Common myeloid progenitor, CD34-positive (primary cell): ENCODE data around the gene CARD9.

Source experiments
- CTCF ChIA-PET: fragments of 350-600 bp; sonication (Branson Sonifier 250); formaldehyde crosslinking; loops from one replicate; lab custom pipeline; 2021; ENCODE audit warnings: antibody characterized with exemption; lab: Charles Lee
- POLR2A ChIA-PET: fragments of 350-600 bp; sonication (Branson Sonifier 250); formaldehyde crosslinking; loops from one replicate; lab custom pipeline; 2021; ENCODE audit warnings: antibody characterized with exemption; lab: Charles Lee
- DNase-seq, 3 donors: peaks; one replicate each; pipeline versions ENCODE4 v3.0.0 to v3.0.0-alpha.2; 2013
- H3K27ac ChIP-seq, 2 experiments: 1 replicate in 1 of 2; 2 replicates in 1 of 2; pipeline ENCODE4 v1.7.0; 2013; ENCODE audit warnings: inconsistent platforms in 2 of 2, low read length in 2 of 2, mild to moderate bottlenecking in 2 of 2, low read depth in 1 of 2, moderate library complexity in 1 of 2; ENCODE audit not compliant: severe bottlenecking in 2 of 2, insufficient read depth in 1 of 2, poor library complexity in 1 of 2
- H3K27me3 ChIP-seq, 5 experiments: replicated peaks in 2 of 5; 1 replicate in 3 of 5; 2 replicates in 2 of 5; pipeline versions ENCODE4 v1.6.1 to v1.7.0; 2013; ENCODE audit warnings: low read length in 4 of 5, mild to moderate bottlenecking in 2 of 5, moderate library complexity in 2 of 5, inconsistent platforms in 1 of 5; ENCODE audit not compliant: insufficient read depth in 5 of 5, control insufficient read depth in 4 of 5
- H3K36me3 ChIP-seq, 4 experiments: 1 replicate in 2 of 4; 2 replicates in 2 of 4; pipeline versions ENCODE4 v1.6.1 to v1.7.0; 2013; ENCODE audit warnings: low read length in 3 of 4, control low read depth in 1 of 4, mild to moderate bottlenecking in 1 of 4; ENCODE audit not compliant: control insufficient read depth in 4 of 4, insufficient read depth in 4 of 4
- H3K4me1 ChIP-seq, 4 experiments: 1 replicate in 3 of 4; 2 replicates in 1 of 4; pipeline versions ENCODE4 v1.6.1 to v1.7.1; 2013; ENCODE audit warnings: low read length in 3 of 4, mild to moderate bottlenecking in 3 of 4, control low read depth in 1 of 4, inconsistent platforms in 1 of 4, moderate library complexity in 1 of 4; ENCODE audit not compliant: control insufficient read depth in 4 of 4, insufficient read depth in 4 of 4; ENCODE audit errors: control extremely low read depth in 1 of 4
- H3K4me3 ChIP-seq, 7 experiments: 1 replicate in 4 of 7; 2 replicates in 3 of 7; pipeline versions ENCODE4 v1.5.1 to v1.7.0; 2013; ENCODE audit warnings: mild to moderate bottlenecking in 7 of 7, low read length in 6 of 7, moderate library complexity in 6 of 7, inconsistent platforms in 2 of 7, low read depth in 2 of 7, control low read depth in 1 of 7; ENCODE audit not compliant: insufficient read depth in 4 of 7, control insufficient read depth in 1 of 7; ENCODE audit errors: extremely low read depth in 1 of 7
- H3K9me3 ChIP-seq, 5 experiments: 1 replicate in 4 of 5; 2 replicates in 1 of 5; pipeline versions ENCODE4 v1.6.1 to v1.7.1; 2013; ENCODE audit warnings: low read length in 4 of 5, mild to moderate bottlenecking in 2 of 5, inconsistent platforms in 1 of 5, low read depth in 1 of 5, moderate library complexity in 1 of 5; ENCODE audit not compliant: control insufficient read depth in 4 of 5, insufficient read depth in 2 of 5; ENCODE audit errors: control extremely low read depth in 1 of 5
- WGBS: methylation state at CpG from one replicate; pipeline ENCODE4 v1.1.5; 2013; ENCODE audit not compliant: insufficient coverage; 5-methylcytosine and 5-hydroxymethylcytosine counted together

The CARD9 gene

DNA sequence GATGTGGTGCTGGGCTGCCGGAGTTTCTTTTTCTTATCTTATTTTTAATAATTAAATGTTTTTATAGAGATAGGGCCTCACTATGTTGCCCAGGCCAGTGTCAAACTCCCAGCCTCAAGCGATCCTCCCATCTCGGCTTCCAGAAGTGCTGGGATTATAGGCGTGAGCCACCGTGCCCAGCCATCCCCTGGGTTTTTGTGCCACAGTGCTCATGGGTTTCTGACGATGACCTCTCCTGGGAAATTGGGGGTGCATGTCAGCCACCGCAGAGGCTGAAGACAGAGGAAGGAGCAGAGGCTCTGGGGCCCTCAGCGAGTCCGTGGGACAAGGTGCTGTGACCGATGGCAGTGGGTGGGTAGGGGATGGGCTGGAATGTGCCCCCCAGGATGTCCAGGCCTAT is 31.7 kb downstream of the CARD9 start:
- no peak for DNase-seq
- Histone ChIP-seq H3K27ac (no peak overlapping the region), H3K27me3 (no peaks in the 10 kb centered on the region), H3K4me3 (no peak overlapping the region), H3K4me1 (peaks cover 0 to 12% (median 8%) of the 10 kb centered on the region in 4 experiments), H3K36me3 (peaks cover 5 to 56% (median 32%) of the 10 kb centered on the region in 4 experiments), H3K9me3 (no peaks in the 10 kb centered on the region)
- CTCF ChIA-PET: interaction anchor here (1.1 to 1.3 kb wide), 3 partner anchors 8 to 19 kb away, joined by 3 to 4 read pairs (median 3); no protein-coding TSS in a partner anchor
- POLR2A ChIA-PET: interaction anchor here (1.0 kb wide), 1 partner anchor 14 kb away, joined by 3 read pairs; the partner anchor contains the start of gene GPSM1
- WGBS: 94% methylated on average over 9 of the region's 10 CpGs

DNA sequence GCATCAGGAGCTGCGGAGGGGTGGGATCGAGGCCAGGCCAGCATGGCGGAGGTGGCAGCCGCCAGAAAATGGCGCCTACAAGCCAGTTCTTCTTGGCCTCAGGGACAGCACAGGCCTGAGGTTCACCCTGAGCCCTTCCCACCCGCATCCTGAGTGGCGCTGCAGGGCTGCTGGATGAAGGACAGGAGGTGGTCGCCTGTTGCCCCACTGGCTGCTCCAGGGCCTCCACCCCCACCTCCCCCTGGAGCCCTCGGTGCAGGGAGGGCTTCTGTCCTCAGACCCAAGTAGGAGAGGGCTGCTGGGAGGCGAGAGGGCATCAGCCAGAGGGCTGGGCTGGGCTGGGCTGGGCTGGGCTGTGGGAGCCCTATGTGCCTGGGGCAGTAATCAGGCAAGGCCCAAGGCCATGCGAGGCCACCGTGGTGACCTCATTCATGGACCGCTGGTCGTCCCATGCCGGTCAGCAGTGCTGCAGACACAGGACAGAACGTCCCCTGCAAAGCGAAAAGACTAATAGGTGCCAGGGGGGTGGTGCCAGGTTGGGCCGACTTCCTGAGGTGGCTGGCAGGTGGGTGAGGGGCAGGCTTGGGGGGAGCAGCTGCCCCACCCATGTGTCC is 32.3 kb downstream of the CARD9 start:
- Histone ChIP-seq H3K4me3 (no peak overlapping the region), H3K36me3 (peaks cover 5 to 62% (median 37%) of the 10 kb centered on the region in 4 experiments), H3K4me1 (peaks cover 0 to 12% (median 8%) of the 10 kb centered on the region in 4 experiments)

DNA sequence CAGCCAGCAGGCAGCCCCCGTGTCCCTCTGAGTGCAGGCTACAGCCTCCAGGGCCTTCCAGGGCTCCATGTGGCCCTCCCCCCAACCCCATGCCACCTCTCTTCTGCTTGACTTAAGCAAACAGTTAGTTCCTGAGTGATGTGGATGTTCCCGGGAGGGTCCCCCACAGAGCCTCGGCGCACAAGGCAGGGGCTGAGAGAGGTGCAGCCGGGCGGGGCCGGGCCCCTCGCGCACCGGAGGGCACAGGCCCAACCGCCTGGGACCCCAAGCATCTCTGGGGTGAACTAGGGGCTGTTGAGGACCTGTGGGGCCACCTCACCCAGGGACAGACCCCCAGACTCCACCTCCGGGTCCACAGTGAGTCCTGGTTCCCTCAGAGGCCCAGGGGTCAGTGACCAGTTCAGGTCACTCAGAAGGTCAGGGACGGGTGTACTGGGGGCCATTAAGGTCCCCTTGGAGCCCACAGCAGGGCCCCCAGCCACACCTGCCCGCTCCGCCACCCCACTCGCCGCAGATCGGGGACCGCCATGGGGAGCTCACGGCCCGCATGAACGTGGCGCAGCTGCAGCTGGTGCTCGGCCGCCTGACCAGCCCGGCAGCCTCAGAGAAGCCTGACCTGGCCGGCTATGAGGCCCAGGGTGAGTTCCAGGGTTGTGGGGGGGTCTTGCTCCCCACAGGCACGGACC is 33.0 kb downstream of the CARD9 start:
- Histone ChIP-seq H3K9me3 (no peaks in the 10 kb centered on the region), H3K27me3 (no peaks in the 10 kb centered on the region), H3K4me3 (no peak overlapping the region), H3K36me3 (peaks cover 5 to 68% (median 39%) of the 10 kb centered on the region in 4 experiments), H3K4me1 (peaks cover 0 to 12% (median 8%) of the 10 kb centered on the region in 4 experiments), H3K27ac (no peak overlapping the region)
- 98% methylated on average over 23 of the region's 28 CpGs for WGBS
- ChIA-PET POLR2A (no interaction called here), CTCF (interaction anchor here (1.1 to 1.9 kb wide), 5 partner anchors 13 to 27 kb away, joined by 4 to 9 read pairs (median 6); partner anchors contain the start of gene DNLZ)
- DNase-seq: no peak

More for the DNA sequence above, 32.3 kb downstream of the CARD9 start:
- no peak for DNase-seq
- 96% methylated on average over 12 of the region's 18 CpGs for WGBS
- Histone ChIP-seq H3K27ac (no peak overlapping the region), H3K9me3 (no peaks in the 10 kb centered on the region), H3K27me3 (no peaks in the 10 kb centered on the region)
- ChIA-PET POLR2A (no interaction called here), CTCF (interaction anchor here (1.1 to 1.9 kb wide), 2 partner anchors 15 to 28 kb away, joined by 3 to 9 read pairs; no protein-coding TSS in a partner anchor)

DNA sequence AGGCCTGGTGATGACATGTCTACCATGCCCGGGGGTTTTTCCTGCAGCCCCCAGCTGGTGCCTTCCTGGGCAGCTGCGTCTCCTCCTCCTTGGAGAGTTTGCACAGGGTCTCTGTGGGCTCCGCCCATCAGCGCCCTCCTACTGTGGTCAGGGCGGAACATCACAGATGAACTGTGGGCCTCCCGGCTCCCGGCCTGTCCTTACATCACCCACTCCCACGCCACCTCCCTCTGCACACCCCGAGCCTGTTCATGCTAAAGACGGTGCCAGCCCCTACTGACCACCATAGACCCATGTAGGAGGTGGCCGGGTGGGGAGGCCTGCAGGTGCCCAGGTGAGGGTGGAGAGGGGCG is 33.5 kb downstream of the CARD9 start:
- Histone ChIP-seq H3K4me3 (no peak overlapping the region), H3K27ac (no peak overlapping the region), H3K27me3 (no peaks in the 10 kb centered on the region), H3K36me3 (peaks cover 5 to 72% (median 41%) of the 10 kb centered on the region in 4 experiments), H3K9me3 (no peaks in the 10 kb centered on the region), H3K4me1 (peaks cover 0 to 12% (median 8%) of the 10 kb centered on the region in 4 experiments)
- no peak for DNase-seq
- CTCF ChIA-PET: interaction anchor here (1.1 to 1.9 kb wide), 5 partner anchors 12 to 27 kb away, joined by 4 to 9 read pairs (median 6); partner anchors contain the start of gene DNLZ
- POLR2A ChIA-PET: no interaction called here
- 98% methylated on average over 6 of the region's 12 CpGs for WGBS

DNA sequence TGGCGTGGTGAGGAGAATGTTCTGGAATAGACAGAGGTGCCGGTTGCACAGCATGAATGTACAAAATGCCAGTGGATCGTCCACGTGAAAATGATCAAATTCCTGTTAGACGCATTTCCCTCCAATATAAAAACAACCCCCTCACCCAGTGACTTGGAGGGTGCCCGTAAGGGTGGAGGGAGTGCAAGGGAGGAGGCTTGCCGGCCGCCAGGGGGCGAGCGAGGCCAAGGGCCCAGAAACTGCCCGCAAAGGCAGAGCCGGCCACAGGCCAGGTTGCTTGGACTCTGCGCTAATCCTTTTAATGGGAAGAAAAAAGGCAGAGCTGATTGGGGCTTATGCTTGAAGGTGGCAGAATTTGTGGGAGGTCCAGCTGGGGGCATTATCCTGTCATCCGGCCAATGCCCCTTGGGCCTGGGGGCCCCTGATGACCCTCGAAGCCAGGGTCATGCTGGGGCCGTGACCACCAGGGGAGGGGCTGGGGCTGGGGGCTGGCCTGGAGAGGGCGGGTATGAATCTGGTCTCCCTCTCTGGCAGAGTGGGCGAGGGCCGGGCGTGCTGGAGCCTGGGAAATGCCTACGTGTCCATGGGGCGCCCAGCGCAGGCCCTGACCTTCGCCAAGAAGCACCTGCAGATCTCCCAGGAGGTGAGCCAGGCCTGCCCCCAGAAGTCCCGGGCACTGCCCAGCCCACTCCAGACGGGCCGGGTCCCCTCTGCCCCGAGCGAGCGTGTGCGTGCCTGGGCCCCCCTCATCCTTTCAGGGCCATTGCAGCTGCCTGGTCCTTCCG is 34.1 kb downstream of the CARD9 start:
- no peaks in the 10 kb centered on the region for H3K27me3 ChIP-seq
- peak; percentile 27 to 63 (median 53) for DNase-seq
- H3K27ac ChIP-seq: no peak overlapping the region
- no peaks in the 10 kb centered on the region for H3K9me3 ChIP-seq
- 84% methylated on average over 20 of the region's 32 CpGs for WGBS
- no peak overlapping the region for H3K4me3 ChIP-seq
- ChIA-PET POLR2A (no interaction called here), CTCF (interaction anchor here (1.1 to 1.9 kb wide), 5 partner anchors 11 to 27 kb away, joined by 4 to 9 read pairs (median 6); partner anchors contain the start of gene DNLZ)
- peaks cover 0 to 12% (median 8%) of the 10 kb centered on the region in 4 experiments for H3K4me1 ChIP-seq
- peaks cover 5 to 76% (median 42%) of the 10 kb centered on the region in 4 experiments for H3K36me3 ChIP-seq

DNA sequence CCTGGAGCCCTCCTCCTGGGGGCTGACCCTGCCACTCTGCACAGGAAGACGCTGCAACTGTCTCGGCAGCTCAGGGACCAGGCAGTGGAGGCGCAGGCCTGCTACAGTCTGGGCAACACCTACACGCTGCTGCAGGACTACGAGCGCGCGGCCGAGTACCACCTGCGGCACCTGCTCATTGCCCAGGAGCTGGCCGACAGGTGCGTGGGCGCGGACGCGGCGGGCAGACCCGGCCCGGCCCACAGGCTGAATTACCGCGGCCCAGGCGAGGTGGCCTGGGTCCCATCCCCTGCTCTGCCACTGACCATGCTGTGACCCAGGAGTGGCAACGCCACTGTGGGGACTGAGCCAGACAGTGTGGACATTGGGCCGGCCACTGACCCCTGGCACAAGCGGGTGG is 35.0 kb downstream of the CARD9 start:
- no peak for DNase-seq
- Histone ChIP-seq H3K36me3 (peaks cover 5 to 77% (median 43%) of the 10 kb centered on the region in 4 experiments), H3K27me3 (no peaks in the 10 kb centered on the region), H3K4me3 (no peak overlapping the region), H3K9me3 (no peaks in the 10 kb centered on the region), H3K4me1 (peaks cover 0 to 12% (median 8%) of the 10 kb centered on the region in 4 experiments), H3K27ac (no peak overlapping the region)
- ChIA-PET POLR2A (interaction anchor here (1.0 kb wide), 1 partner anchor 10 kb away, joined by 3 read pairs; no protein-coding TSS in a partner anchor), CTCF (interaction anchor here (1.7 to 1.9 kb wide), 3 partner anchors 10 to 63 kb away, joined by 8 to 9 read pairs (median 8); partner anchors contain the start of gene GPSM1)
- 96% methylated on average over 17 of the region's 25 CpGs for WGBS
